Smooth muscle cell of the brain vasculature (primary cell): Measurements from ENCODE around the gene KIFBP.
"Not testable (repeated sequence)": the region's sequence is repeated elsewhere in the genome, so short reads cannot be mapped to it uniquely, and the experiment has no call there.

Experiments used
- DNase-seq: peaks from one replicate; pipeline ENCODE4 v3.0.0-alpha.2; 2012; ENCODE audit warnings: low read depth, low spot score

The KIFBP gene

DNA sequence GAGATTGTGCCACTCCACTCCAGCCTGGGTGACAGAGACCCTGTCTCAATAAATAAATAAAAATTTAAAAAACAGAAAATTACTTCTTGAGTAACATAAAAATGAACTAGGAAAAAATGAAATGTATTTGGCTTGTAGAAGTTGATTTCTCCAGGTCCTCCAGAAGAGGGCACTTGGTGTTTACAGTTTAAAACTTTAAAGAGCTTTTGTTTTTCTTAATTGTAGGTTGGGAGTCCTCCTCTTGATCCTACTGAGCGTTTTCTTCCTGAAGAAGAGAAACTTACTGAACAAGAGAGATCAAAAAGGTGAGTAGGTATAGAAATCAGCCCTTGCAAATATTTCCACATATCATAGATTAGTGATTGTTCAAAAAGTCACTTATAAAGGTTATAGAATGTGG, 16.2 kb downstream of the KIFBP start:
- DNase-seq, result peak; percentile 21

GRCh38 chr10:69005704-69006485, 17.3 kb downstream of the KIFBP start:
- no peak for DNase-seq

GRCh38 chr10:69007260-69007659, 18.7 kb downstream of the KIFBP start:
- no peak for DNase-seq

GRCh38 chr10:69009360-69009759, 20.8 kb downstream of the KIFBP start:
- DNase-seq, result no peak

- no peak for DNase-seq
Observed at GRCh38 chr10:69010151-69010640, 21.6 kb downstream of the KIFBP start.

GRCh38 chr10:69012778-69013177, 24.2 kb downstream of the KIFBP start:
- DNase-seq, result not testable (repeated sequence)

GRCh38 chr10:69014171-69014570, 25.6 kb downstream of the KIFBP start:
- DNase-seq, result no peak

DNA sequence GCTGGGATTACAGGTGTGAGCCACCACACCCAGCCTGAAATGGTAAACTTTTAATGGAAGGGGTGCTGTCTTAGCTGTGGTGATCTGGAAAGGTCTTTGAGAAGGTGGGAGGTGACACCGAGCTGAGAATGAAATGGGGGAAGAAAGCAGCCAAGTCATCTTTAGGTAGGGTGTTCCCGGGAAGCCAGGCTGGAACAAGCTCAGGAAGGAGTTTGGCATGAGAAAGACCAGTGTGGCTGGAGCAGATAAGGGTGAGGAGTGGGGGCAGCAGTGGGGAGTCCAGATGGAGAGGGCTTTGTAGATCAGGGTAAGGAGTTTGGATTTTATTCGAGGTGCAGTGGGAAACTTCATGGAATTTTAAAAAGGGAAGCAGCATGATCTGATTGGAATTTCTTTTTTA, 30.0 kb downstream of the KIFBP start:
- no peak for DNase-seq

DNA sequence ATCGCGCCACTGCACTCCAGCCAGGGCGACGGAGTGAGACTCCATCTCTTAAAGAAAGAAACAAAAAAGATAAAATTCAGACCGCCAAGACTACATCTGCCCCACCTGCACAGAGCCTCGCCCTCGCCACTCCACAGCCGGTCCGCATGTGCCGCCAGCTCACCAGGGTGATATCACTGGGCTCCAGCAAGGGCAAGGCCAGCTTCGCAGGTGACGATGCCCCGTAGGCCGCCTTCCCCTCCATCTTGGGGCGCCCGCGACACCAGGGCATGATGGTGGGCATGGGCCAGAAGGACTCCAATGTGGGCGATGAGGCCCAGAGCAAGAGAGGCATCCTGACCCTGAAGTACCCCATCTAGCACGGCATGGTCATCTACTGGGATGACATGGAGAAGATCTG, 34.0 kb downstream of the KIFBP start:
- no peak for DNase-seq

- DNase-seq, result no peak
Observed at GRCh38 chr10:69025370-69025896, 36.8 kb downstream of the KIFBP start.

DNA sequence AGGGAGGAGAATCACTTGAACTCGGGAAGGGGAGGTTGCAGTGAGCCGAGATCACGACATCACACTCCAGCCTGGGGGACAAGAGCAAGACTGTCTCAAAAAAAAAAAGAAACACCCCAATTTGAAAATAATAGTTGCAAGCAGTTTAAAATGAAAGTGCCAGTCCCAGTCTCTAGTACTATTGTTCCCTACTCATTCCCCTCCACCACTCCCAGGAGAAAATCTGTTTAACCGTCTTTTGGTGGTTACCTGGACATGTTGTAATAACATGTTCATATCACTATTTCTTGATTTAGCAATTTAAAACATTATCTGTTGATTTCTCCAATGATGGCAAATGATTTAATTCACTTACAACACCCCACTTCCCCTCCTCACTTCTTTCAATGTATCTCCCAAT, 44.7 kb downstream of the KIFBP start:
- no peak for DNase-seq

- no peak for DNase-seq
Observed at GRCh38 chr10:69037489-69037888, 48.9 kb downstream of the KIFBP start.

GRCh38 chr10:69040904-69041303, 52.3 kb downstream of the KIFBP start:
- not testable (repeated sequence) for DNase-seq

GRCh38 chr10:69042417-69042816, 53.8 kb downstream of the KIFBP start:
- DNase-seq, result no peak

- DNase-seq, result no peak
Observed at GRCh38 chr10:69042838-69043237, 54.2 kb downstream of the KIFBP start.

GRCh38 chr10:69043931-69044531, 55.4 kb downstream of the KIFBP start:
- DNase-seq, result no peak

DNA sequence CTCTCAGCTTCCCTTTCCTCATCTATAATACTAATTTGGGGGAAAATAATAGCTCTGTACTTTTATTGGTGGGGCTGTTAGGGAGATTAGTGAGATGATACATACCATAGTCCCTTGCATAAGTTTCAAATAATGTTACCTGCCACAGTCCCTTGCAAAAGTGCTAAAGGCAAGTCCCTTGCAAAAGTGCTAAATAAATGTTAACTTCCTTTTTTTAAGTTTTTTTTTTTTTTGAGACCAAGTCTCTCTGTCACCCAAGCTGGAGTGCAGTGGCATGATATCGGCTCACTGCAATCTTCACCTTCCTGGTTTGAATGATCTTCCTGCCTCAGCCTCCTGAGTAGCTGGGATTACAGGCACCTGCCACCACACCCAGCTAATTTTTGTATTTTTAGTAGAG, 55.9 kb downstream of the KIFBP start:
- no peak for DNase-seq

DNA sequence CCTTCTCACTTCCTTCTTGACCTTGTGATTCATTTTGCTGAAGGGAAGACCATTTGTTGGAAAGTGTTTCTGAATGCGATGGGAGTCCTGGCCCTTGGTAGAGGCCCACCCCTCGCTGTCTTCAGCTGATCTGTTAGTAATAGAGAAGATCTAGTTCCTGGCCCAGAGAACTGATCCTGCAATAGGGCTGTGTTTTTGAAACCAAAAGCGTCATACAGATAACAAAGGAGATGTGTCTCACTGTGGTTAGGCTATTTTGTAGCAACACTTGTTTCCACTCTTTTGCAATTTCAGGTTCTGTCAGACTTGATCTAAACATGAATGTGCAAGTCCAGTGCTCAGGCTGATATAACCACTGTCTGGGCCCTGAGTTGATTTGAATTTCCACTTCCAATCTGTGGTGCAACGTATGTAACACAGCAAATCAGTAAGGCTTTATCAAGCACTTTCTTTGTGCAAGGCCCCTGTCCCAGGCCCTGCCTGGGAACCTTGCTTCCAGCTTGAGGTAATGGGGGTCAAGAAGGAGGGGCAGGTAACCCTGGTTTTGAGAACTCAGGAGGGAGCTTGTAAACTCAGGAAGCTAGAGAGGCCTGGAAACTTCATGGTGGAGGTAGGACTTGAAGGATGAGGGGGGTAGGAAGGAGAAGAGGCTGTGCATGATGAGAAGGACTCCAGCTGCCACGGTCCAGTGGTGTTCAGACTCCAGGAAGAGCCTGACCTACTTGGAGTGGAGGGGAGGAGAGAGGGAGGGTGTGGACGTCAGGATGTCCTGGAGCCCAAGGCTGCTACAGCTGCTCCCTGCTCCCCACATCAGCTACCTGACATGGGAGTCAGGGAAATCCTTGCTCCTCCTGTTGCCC, 57.1 kb downstream of the KIFBP start:
- DNase-seq, result no peak

- no peak for DNase-seq
Observed at GRCh38 chr10:69047111-69047832, 58.7 kb downstream of the KIFBP start.

DNA sequence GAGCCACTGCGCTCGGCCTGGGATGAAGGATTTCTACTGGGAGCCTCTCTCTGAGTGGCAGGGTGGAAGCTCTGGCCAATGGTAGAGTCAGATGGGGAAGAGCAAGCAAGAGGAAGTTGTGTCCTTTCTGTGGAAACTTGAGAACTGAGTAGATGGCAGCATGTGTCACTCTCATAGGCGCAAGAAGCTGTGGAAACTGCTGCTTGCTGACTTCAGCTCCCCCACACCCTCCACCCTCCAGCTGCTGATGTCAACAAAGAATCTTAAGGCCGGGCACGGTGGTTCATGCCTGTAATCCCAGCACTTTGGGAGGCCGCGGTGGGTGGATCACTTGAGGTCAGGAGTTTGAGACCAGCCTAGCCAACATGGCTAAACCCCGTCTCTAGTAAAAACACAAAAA, 59.5 kb downstream of the KIFBP start:
- DNase-seq, result no peak

- DNase-seq, result no peak
Observed at GRCh38 chr10:69049566-69049961, 61.0 kb downstream of the KIFBP start.
